ENCODE measurements around the gene STXBP6. TPM values are rescaled to one million over a fixed set of nuclear protein-coding genes. Genes with fewer than 3 reads are reported as not detected.

STXBP6 gene
- total RNA-seq, 4 donors from 2014 or later, result 11.9 to 30.5 (median 14.6) TPM

DNA sequence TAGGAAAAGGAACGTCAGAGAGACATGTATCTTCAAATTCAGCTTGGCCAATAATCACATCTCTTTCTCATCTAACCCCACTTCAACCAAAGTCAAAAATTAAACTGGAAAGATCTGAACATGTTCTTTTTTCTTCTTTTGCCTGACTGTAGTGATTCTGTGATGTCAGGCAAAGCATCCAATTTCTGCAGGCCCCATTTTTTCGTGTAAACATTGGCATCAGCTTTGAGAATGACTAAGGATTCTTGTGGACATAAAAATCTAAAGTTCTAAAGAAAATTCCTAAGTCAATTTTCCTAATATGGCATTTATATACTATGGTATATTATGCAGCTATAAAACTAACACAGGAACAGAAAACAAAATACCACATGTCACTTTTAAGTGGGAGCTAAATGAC lies 89.1 kb downstream of the STXBP6 start:
- Histone ChIP-seq H3K27me3 (no peaks in the 10 kb centered on the region), H3K27ac (peak overlapping the region in 1 of 2 donors; percentile 17), H3K4me1 (peaks cover 0 to 4% of the 10 kb centered on the region in 2 donors), H3K9me3 (no peaks in the 10 kb centered on the region), H3K36me3 (no peaks in the 10 kb centered on the region), H3K4me3 (no peak overlapping the region)
- no peak for DNase-seq
- intact Hi-C loops (cut with DNase I; ENCODE audit: low total_unique reads), result no loop called here
- TF ChIP-seq POLR2A (IDR thresholded peaks at IDR 0.05), result no peak
- no peak for TF ChIP-seq CTCF (IDR thresholded peaks at IDR 0.05)

DNA sequence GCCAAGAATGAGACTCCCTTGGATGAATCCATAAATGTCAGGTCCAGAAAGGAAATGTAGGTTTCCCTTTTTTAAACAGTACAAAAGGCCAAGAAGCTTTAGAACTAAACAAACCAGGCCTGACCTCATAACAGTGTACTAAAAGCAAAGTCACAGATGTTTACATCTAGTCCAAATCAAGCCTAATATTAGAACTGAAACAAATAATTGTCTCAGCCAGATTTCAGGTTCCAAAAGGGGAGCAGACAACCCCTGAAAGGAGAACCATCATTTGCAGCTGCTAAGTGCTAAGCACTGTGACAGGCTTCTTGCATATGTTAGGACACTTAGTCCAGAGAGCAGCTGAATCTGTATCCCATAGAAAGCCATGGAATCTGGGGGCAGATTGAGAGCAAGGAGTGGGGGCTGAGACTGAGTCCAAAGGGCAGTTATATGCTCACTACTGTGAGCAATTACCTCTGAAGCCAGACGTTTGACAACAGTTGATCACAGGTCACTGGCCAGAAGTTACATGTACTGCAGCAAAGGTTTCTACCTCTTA lies 90.1 kb downstream of the STXBP6 start:
- intact Hi-C loops (cut with DNase I; ENCODE audit: low total_unique reads), result no loop called here
- DNase-seq, result no peak
- H3K27ac ChIP-seq, result peak overlapping the region in 1 of 2 donors; percentile 68
- no peak overlapping the region for H3K4me3 ChIP-seq
- H3K27me3 ChIP-seq, result no peaks in the 10 kb centered on the region
- TF ChIP-seq CTCF (IDR thresholded peaks at IDR 0.05), result no peak
- TF ChIP-seq POLR2A (IDR thresholded peaks at IDR 0.05), result no peak
- H3K9me3 ChIP-seq, result no peaks in the 10 kb centered on the region
- H3K36me3 ChIP-seq, result no peaks in the 10 kb centered on the region
- H3K4me1 ChIP-seq, result no peaks in the 10 kb centered on the region

GRCh38 chr14:24958271-24958670 lies 91.7 kb downstream of the STXBP6 start:
- Histone ChIP-seq H3K4me1 (no peaks in the 10 kb centered on the region), H3K9me3 (no peaks in the 10 kb centered on the region), H3K27me3 (no peaks in the 10 kb centered on the region), H3K36me3 (no peaks in the 10 kb centered on the region), H3K27ac (no peak overlapping the region), H3K4me3 (no peak overlapping the region)
- intact Hi-C loops (cut with DNase I; ENCODE audit: low total_unique reads), result no loop called here
- no peak for DNase-seq
- no peak for TF ChIP-seq CTCF (IDR thresholded peaks at IDR 0.05)
- no peak for TF ChIP-seq POLR2A (IDR thresholded peaks at IDR 0.05)

DNA sequence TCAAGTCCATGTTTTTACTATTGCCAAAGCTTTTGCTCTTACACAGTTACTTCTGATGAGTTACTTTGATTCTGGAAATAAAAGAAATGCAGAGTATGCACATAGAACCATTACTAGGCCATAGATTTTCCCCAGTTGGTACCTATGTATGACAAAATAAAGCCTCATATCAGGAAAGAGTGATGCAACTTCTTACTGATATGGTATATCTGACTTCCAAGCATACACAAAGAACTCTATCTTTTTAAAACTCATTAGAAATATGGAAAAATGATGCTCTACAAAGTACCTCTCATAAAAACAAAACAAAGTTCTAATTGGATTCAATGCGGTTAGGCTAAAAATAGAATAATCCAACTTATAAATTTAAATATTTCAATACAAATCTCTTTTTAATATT lies 92.1 kb downstream of the STXBP6 start:
- Histone ChIP-seq H3K9me3 (no peaks in the 10 kb centered on the region), H3K27me3 (no peaks in the 10 kb centered on the region), H3K4me1 (no peaks in the 10 kb centered on the region), H3K27ac (no peak overlapping the region), H3K4me3 (no peak overlapping the region), H3K36me3 (no peaks in the 10 kb centered on the region)
- intact Hi-C loops (cut with DNase I; ENCODE audit: low total_unique reads), result no loop called here
- no peak for TF ChIP-seq POLR2A (IDR thresholded peaks at IDR 0.05)
- no peak for TF ChIP-seq CTCF (IDR thresholded peaks at IDR 0.05)
- DNase-seq, result no peak

DNA sequence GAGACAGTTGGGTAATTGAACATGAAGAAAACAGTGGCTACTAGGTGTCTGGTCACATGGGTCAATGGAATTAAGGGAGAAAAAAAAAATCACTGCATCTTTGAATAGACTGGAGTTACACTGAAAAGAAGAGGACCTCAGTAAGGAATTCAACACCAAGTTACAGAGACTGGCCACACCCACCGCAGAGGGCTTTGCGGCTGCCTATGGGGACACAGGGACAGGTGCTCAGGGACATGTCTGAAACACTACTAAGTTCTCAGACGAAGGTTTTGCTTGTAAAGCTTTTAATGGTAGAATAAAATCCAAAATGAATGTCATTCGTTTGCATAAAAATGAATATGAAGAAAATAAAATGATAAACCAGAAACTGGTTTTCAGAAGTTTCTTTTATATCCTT lies 93.8 kb downstream of the STXBP6 start:
- intact Hi-C loops (cut with DNase I; ENCODE audit: low total_unique reads), result no loop called here
- no peaks in the 10 kb centered on the region for H3K4me1 ChIP-seq
- DNase-seq, result no peak
- no peaks in the 10 kb centered on the region for H3K36me3 ChIP-seq
- no peaks in the 10 kb centered on the region for H3K9me3 ChIP-seq
- no peak for TF ChIP-seq POLR2A (IDR thresholded peaks at IDR 0.05)
- no peak for TF ChIP-seq CTCF (IDR thresholded peaks at IDR 0.05)
- H3K27ac ChIP-seq, result no peak overlapping the region
- H3K27me3 ChIP-seq, result no peaks in the 10 kb centered on the region
- H3K4me3 ChIP-seq, result no peak overlapping the region

Data from uterus (tissue), 4 donors.